PFSK-1 (cell line): ENCODE results near the gene C17orf75.

ENCODE experiments used
- FOXP2 ChIP-seq: optimal IDR thresholded peaks from 2 replicates; pipeline ENCODE3; 2011; ENCODE audit warnings: borderline replicate concordance, control low read depth, inconsistent platforms; ENCODE audit not compliant: insufficient read depth; ENCODE audit errors: extremely low read length, extremely low read depth
- POLR2AphosphoS5 ChIP-seq: IDR thresholded peaks from 2 replicates; pipeline ENCODE4 v1.6.1; 2012; ENCODE audit warnings: low read depth, mild to moderate bottlenecking, control low read depth, low read length, moderate library complexity
- REST ChIP-seq, 2 experiments: IDR thresholded peaks; 2 replicates each; pipeline versions ENCODE4 v1.6.1 to v1.8.0; 2011 to 2012; ENCODE audit warnings: low read depth in 2 of 2, low read length in 2 of 2, control low read depth in 1 of 2, inconsistent platforms in 1 of 2, mild to moderate bottlenecking in 1 of 2, moderate library complexity in 1 of 2; ENCODE audit not compliant: insufficient read depth in 1 of 2
- SIN3A ChIP-seq: IDR thresholded peaks from 2 replicates; pipeline ENCODE4 v1.6.1; 2012; ENCODE audit warnings: mild to moderate bottlenecking, low read length, moderate library complexity, borderline replicate concordance; ENCODE audit not compliant: insufficient read depth
- TAF1 ChIP-seq: IDR thresholded peaks from 2 replicates; pipeline ENCODE4 v1.6.1; 2012; ENCODE audit warnings: low read length, control low read depth, borderline replicate concordance; ENCODE audit not compliant: insufficient read depth

The C17orf75 gene

GRCh38 chr17:32385121-32385520, 43.1 kb upstream of the C17orf75 start:
- no peak for TF ChIP-seq TAF1
- TF ChIP-seq REST (IDR thresholded peaks at IDR 0.05; ENCODE audit: insufficient read depth in 1 of 2, low read depth in 2 of 2, low read length in 2 of 2) = no peak
- TF ChIP-seq FOXP2 = no peak
- TF ChIP-seq SIN3A = no peak
- no peak for TF ChIP-seq POLR2AphosphoS5

GRCh38 chr17:32383926-32384434, 42.0 kb upstream of the C17orf75 start:
- TF ChIP-seq REST (IDR thresholded peaks at IDR 0.05; ENCODE audit: insufficient read depth in 1 of 2, low read depth in 2 of 2, low read length in 2 of 2) (no peak), POLR2AphosphoS5 (peak; percentile 58)

GRCh38 chr17:32382526-32383223, 40.7 kb upstream of the C17orf75 start:
- TF ChIP-seq SIN3A (no peak), REST (IDR thresholded peaks at IDR 0.05; ENCODE audit: insufficient read depth in 1 of 2, low read depth in 2 of 2, low read length in 2 of 2) (no peak), TAF1 (no peak), FOXP2 (no peak), POLR2AphosphoS5 (no peak)

GRCh38 chr17:32370426-32370825, 28.5 kb upstream of the C17orf75 start:
- TF ChIP-seq SIN3A = no peak

GRCh38 chr17:32361270-32361669, 19.3 kb upstream of the C17orf75 start:
- TF ChIP-seq TAF1 = no peak
- no peak for TF ChIP-seq SIN3A
- TF ChIP-seq FOXP2 = no peak
- TF ChIP-seq REST (IDR thresholded peaks at IDR 0.05; ENCODE audit: insufficient read depth in 1 of 2, low read depth in 2 of 2, low read length in 2 of 2) = no peak
- no peak for TF ChIP-seq POLR2AphosphoS5
